Endothelial cell of umbilical vein (primary cell): ENCODE results near the gene MED15.

ENCODE experiments used
- EZH2 ChIP-seq: IDR thresholded peaks from 2 replicates; pipeline ENCODE4 v1.6.1; 2012; ENCODE audit warnings: borderline replicate concordance, low read depth, mild to moderate bottlenecking, moderate library complexity, low read length, inconsistent platforms; ENCODE audit not compliant: severe bottlenecking
- FOS ChIP-seq: IDR thresholded peaks from 2 replicates; pipeline ENCODE4 v1.6.1; 2011; ENCODE audit warnings: mild to moderate bottlenecking, low read length, moderate library complexity, borderline replicate concordance; ENCODE audit not compliant: insufficient read depth
- MYC ChIP-seq: IDR thresholded peaks from one replicate; pipeline ENCODE4 v1.6.1; 2011; ENCODE audit warnings: mild to moderate bottlenecking, low read depth, low read length
- POLR2A ChIP-seq: IDR thresholded peaks from 2 replicates; pipeline ENCODE4 v1.6.1; 2012; ENCODE audit warnings: low read depth, mild to moderate bottlenecking, control low read depth, low read length
- POLR2AphosphoS5 ChIP-seq: IDR thresholded peaks from 2 replicates; pipeline ENCODE4 v1.6.1; 2012; ENCODE audit warnings: low read depth, mild to moderate bottlenecking, control low read depth, low read length, moderate library complexity; ENCODE audit not compliant: insufficient read depth
- TF ChIP-seq, protein P1 (sequence below), 2 donors: IDR thresholded peaks; 1 replicate in 1 of 2; 2 replicates in 1 of 2; pipeline ENCODE4 v1.5.1; 2011; ENCODE audit warnings: low read length in 2 of 2, mild to moderate bottlenecking in 2 of 2, moderate library complexity in 2 of 2, control low read depth in 1 of 2, inconsistent platforms in 1 of 2, low read depth in 1 of 2; ENCODE audit not compliant: insufficient read depth in 1 of 2; ENCODE audit errors: extremely low read depth in 1 of 2
- TF ChIP-seq, protein P2 (sequence below): IDR thresholded peaks from 2 replicates; pipeline ENCODE4 v1.6.1; 2011; ENCODE audit not compliant: insufficient read depth, insufficient read length

DNA sequence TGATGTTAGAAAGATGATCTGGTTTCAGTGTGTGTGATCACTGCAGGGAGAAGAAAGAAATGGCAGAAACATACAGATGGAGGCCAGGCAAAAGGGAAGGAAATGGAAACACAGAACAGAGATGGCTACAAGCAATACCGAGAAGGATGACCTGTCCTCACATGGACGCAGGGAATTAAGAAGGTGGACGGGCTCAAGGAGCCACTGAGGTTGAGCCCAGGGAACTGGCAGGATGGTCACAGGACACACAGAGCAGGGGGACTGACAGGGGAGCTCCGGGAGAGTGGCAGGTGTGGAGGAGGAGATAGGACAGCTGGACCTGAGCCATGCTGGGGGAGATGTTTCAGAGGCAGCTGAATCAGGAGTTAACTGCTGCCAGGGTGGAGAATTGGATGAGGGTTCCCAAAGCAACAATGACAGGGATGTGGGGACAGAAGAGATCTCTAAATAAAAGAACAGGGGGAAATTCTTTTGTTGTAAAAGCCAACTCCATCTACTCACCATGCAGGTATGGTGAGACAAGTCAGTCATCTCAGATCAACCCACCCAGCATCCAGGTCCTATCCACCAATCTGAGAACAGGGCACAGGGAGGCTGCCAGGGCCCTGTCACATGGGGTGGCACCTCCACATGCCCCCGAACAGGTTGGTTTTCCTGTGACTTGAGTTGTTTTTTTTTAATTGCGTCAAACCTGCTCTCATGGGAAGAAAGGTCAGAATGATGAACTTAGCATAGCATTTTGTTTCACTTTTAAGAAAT, 38.1 kb upstream of the MED15 start:
- TF ChIP-seq, protein P1, sequence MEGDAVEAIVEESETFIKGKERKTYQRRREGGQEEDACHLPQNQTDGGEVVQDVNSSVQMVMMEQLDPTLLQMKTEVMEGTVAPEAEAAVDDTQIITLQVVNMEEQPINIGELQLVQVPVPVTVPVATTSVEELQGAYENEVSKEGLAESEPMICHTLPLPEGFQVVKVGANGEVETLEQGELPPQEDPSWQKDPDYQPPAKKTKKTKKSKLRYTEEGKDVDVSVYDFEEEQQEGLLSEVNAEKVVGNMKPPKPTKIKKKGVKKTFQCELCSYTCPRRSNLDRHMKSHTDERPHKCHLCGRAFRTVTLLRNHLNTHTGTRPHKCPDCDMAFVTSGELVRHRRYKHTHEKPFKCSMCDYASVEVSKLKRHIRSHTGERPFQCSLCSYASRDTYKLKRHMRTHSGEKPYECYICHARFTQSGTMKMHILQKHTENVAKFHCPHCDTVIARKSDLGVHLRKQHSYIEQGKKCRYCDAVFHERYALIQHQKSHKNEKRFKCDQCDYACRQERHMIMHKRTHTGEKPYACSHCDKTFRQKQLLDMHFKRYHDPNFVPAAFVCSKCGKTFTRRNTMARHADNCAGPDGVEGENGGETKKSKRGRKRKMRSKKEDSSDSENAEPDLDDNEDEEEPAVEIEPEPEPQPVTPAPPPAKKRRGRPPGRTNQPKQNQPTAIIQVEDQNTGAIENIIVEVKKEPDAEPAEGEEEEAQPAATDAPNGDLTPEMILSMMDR (IDR thresholded peaks at IDR 0.05; ENCODE audit: extremely low read depth in 1 of 2, insufficient read depth in 1 of 2, low read depth in 1 of 2, low read length in 2 of 2) = no peak
- no peak for TF ChIP-seq EZH2
- no peak for TF ChIP-seq POLR2A
- no peak for TF ChIP-seq POLR2AphosphoS5
- TF ChIP-seq, protein P2, sequence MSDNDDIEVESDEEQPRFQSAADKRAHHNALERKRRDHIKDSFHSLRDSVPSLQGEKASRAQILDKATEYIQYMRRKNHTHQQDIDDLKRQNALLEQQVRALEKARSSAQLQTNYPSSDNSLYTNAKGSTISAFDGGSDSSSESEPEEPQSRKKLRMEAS = no peak
- no peak for TF ChIP-seq FOS
- no peak for TF ChIP-seq MYC
